Cerebellar nuclear complex (tissue), 1 donor: ENCODE data around the gene FLNC.
A peak's percentile ranks its signal among the peaks of the same experiment; 100 is the strongest.

Source experiments
- DNase-seq, 2 experiments: peaks; one replicate each; lab custom pipeline; 2025; lab: John Stamatoyannopoulos, UW

FLNC gene, protein sequence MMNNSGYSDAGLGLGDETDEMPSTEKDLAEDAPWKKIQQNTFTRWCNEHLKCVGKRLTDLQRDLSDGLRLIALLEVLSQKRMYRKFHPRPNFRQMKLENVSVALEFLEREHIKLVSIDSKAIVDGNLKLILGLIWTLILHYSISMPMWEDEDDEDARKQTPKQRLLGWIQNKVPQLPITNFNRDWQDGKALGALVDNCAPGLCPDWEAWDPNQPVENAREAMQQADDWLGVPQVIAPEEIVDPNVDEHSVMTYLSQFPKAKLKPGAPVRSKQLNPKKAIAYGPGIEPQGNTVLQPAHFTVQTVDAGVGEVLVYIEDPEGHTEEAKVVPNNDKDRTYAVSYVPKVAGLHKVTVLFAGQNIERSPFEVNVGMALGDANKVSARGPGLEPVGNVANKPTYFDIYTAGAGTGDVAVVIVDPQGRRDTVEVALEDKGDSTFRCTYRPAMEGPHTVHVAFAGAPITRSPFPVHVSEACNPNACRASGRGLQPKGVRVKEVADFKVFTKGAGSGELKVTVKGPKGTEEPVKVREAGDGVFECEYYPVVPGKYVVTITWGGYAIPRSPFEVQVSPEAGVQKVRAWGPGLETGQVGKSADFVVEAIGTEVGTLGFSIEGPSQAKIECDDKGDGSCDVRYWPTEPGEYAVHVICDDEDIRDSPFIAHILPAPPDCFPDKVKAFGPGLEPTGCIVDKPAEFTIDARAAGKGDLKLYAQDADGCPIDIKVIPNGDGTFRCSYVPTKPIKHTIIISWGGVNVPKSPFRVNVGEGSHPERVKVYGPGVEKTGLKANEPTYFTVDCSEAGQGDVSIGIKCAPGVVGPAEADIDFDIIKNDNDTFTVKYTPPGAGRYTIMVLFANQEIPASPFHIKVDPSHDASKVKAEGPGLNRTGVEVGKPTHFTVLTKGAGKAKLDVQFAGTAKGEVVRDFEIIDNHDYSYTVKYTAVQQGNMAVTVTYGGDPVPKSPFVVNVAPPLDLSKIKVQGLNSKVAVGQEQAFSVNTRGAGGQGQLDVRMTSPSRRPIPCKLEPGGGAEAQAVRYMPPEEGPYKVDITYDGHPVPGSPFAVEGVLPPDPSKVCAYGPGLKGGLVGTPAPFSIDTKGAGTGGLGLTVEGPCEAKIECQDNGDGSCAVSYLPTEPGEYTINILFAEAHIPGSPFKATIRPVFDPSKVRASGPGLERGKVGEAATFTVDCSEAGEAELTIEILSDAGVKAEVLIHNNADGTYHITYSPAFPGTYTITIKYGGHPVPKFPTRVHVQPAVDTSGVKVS (N-terminal part only)

GRCh38 chr7:128830231-128831177 lies at the start of gene FLNC:
Gene FLNC, plus strand, starts transcription at chr7:128830406. Its CDS starts 232 bp downstream, at chr7:128830638.
- no peak for DNase-seq

GRCh38 chr7:128781126-128781525 lies 49.1 kb upstream of the FLNC start:
- no peak for DNase-seq

DNA sequence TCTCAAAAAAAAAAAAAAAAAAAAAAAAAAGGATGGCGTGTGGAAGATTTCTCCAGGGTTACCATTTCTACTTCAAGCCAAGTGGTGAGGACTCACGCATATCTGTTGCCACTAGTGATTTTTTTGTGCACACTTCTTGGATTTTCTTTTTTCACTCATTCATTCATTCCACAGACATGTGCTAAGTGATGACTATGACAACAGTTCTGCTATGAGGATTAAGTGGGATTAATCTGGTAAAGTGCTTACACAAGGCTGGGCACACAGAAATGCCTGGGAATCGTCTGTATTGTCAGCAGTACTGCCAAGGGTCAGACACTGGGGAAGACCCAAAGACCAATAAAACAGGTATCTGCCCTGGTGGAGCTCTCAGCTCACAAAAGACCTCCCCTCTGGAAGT lies 48.4 kb upstream of the FLNC start:
- DNase-seq = no peak

DNA sequence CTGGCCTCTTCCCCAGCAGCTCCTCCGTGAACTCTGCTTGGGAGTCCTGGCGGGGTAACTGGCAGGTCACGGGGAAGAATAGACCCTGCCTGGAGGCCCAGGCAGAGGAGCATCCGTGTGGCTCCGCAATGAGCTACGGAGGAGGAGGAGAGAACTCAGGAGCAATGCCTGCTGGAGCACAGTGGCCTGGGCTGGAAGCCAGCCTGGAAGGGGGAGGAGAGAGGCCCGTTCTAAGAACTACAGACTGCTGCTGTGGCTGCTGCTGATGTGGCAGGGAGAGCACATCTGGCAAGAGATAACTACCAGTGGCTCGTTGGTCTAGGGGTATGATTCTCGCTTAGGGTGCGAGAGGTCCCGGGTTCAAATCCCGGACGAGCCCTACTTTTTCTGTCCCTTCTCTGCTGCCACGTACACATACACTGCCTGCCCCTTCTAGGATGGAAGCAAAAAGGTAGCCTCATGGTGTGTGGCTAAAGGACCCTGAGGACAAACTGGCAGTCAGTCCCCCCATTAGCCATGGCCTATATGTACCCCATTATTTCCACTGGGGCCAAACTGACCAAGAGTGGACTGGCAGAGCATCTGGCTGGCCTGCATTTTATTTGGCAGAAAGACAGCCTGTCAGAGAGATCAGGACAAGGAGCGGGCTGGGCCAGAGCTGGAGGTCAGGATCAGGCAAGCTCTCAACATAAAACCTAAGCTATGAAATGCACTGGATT lies 46.9 kb upstream of the FLNC start:
- DNase-seq = no peak

GRCh38 chr7:128785738-128786137 lies 44.5 kb upstream of the FLNC start:
- DNase-seq = no peak

- no peak for DNase-seq
Observed at GRCh38 chr7:128788446-128789412, 41.5 kb upstream of the FLNC start.

GRCh38 chr7:128790315-128791041 lies 39.7 kb upstream of the FLNC start:
- no peak for DNase-seq

DNA sequence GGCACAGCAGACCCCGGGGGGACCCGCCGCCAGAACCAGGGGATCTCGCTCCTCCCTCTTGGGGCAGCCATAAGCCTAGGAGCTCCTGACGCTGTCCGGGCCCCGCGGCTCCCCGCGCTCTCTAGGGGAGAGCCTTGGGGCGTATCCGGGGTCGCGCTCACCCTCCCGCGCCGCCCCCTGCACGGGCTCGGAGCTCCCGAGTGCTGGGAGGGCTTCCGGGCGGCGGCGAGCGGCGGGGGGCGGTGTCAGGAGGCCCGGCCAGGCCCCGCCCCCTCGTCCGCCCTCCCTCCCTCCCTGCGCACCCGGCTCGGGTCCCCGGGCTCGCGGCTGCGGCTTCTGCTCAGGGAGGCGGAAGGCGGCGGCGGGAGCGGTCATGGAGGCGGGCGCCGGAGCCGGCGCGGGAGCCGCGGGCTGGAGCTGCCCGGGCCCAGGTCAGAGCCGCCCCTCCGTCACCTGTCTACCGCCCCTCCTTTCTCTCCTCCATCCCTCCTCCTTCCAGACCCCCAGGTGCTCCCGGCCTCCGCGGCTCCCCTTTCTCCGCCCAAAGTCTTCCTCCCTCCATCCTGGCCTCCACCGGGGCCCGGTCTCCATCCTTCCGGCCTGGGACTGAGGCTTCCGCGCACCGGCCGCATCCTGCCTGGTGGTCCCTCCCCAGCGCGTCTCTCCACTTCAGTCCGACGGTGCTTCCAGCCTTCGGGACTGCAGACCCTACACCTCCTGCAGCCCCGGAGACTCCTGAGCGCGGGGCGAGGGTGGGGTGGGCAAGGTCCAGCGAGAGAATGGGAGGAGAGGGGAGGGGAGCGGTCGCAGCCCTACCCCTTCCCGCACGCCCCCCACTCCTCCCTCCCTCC lies 38.9 kb upstream of the FLNC start, which contains the start of gene CCDC136:
Gene CCDC136, plus strand, starts transcription at position 848 of the 851 bp plus-strand sequence. CDS start 444 bp downstream, outside the sequence.
- DNase-seq = no peak

GRCh38 chr7:128791972-128792327 lies 38.3 kb upstream of the FLNC start:
- no peak for DNase-seq

DNA sequence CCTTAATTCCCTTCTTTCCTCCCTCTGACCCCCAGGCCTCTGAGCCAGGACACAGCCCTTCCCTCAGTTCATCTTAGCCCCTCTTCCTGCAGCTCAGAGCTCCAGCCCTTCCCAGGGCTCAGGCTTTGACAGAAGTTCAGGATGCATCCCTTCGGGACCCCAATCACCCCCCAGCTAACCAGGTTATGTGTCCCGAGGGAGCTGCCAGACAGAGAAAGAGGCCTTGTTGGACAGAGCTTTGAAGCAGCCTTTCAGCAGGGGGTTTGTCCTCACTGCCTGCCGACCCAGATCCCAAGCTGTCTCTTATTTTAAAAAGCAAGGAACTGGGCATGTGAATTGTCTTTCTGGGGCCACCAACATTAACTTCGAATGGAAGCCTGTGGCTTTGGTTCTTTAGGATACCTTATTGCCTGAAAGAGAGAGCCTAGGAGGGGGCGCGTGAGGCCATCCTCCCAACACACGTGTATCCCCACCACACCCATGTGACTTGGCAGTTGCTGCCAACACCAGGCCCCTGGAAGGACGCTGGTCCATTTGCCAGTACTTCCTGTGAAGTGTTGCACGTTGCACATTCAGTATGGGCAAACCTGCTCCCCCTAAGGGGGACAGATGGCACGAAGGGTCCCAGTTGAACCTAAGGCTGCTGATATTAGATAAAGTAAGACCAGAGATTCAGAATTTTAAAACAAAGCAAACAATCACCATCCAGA lies 37.6 kb upstream of the FLNC start:
- DNase-seq = peak; percentile 8 to 37

GRCh38 chr7:128793181-128793547 lies 37.0 kb upstream of the FLNC start:
- no peak for DNase-seq

DNA sequence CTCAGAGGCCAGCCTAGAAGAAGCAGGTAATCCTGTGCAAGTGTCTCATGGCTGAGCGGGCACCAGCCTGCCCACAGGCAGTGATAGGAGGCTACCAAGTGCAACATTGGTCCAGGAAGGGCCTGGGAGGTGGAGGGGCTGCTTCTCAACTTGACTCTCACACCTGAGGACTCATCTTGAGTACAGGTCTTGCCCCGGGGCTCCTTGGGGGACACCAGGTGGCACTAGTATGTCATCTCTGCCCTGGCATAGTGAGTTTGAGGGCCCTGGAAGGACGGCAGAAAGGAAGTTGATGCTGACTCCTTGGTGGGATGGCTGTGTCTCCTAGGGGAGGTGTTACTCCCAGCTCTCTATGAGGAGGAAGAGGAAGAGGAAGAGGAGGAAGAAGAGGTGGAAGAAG lies 36.2 kb upstream of the FLNC start:
- no peak for DNase-seq

DNA sequence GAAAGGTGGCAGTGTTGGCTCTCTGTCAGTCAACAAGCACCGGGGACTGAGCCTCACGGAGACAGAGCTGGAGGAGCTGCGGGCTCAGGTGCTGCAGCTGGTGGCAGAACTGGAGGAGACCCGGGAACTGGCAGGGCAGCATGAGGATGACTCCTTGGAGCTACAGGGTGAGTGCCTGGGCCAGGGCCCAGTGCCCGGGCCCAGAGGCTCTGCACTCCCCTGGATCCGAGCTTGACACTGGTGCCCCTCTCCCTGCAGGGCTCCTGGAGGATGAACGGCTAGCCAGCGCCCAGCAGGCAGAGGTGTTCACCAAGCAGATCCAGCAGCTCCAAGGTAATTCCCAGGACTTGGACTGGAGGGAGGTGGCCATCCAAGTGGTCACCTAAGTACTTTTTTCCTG lies 35.8 kb upstream of the FLNC start:
- DNase-seq = no peak

- no peak for DNase-seq
Observed at GRCh38 chr7:128795129-128795528, 35.1 kb upstream of the FLNC start.

GRCh38 chr7:128796327-128796726 lies 33.9 kb upstream of the FLNC start:
- no peak for DNase-seq

GRCh38 chr7:128799451-128799850 lies 30.8 kb upstream of the FLNC start:
- no peak for DNase-seq

DNA sequence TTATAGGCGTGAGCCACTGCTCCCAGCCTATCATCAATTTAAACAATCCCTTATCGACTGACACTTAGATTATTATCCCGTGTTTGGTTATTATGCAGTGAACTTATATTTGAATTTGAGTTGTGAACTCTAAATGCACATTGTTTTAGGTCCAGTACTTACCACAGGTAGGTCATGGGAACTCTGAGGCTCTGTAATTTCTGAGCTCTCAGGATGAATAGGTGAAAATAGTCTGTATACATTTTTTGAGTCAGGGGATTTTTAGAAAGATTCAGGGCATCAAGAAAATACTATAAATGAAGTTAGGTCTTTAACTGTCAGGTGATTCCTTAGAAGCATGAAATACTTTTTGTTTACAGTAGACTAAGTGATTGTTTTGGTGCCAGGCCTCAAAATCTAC lies 29.6 kb upstream of the FLNC start:
- DNase-seq = no peak
